HG02623 (cell line): ENCODE data around the gene SRSF1.
"Not testable (repeated sequence)": the region's sequence is repeated elsewhere in the genome, so short reads cannot be mapped to it uniquely, and the experiment has no call there.

Source experiments
- ATAC-seq: cut with Tn5 transposase; IDR thresholded peaks from one replicate; pipeline ENCODE4 v1.9.1; 2021; ENCODE audit warnings: moderate library complexity; ENCODE audit not compliant: unreplicated experiment

The SRSF1 gene

GRCh38 chr17:57966246-57966645, 40.8 kb downstream of the SRSF1 start:
- no peak for ATAC-seq

DNA sequence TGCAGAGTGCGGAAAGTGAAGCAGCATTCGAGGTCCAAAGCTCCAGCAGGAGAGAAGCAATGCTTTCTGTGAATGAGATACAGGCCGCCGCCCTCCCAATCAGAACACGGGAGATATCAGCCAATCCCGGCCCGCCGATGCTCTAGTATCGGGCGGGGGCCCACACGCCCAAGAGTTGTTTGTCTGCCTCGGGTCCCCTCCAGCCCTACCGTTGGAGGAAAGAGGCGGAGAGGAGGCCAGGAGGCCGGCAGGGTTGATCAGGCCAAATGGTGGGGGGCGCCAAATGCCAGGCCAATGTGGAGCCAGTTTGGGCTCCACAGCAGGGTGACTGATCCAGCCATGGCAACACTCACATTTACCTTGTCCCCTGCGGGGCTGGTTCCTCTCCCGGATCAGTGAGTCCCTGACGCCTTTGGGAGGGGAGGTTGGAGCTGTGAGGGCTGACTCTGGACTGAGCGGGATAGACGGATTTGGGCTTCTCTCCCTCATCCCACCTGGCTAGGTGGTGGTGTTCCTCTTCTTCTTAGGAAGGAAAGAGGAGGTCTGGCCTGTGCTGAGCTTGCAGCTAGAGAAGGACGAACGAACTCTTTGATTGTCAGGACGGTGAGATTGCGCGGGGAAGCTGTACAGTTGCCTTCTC, 41.4 kb downstream of the SRSF1 start:
- no peak for ATAC-seq

DNA sequence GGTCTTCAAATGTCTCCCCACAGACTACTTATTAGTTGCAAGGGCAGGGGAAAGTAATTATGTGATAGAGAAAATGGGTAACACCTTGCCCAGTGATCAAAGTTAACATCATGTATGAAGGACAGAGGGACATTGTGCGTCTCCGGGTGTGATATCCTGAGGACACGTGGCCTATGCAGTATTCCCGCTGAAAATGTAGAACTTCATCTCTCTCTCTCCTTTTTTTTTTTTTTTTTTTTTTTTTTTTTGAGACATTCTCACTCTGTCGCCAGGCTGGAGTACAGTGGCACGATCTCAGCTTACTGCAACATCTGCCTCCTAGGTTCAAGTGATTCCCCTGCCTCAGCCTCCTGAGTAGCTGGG, 43.9 kb downstream of the SRSF1 start:
- no peak for ATAC-seq

DNA sequence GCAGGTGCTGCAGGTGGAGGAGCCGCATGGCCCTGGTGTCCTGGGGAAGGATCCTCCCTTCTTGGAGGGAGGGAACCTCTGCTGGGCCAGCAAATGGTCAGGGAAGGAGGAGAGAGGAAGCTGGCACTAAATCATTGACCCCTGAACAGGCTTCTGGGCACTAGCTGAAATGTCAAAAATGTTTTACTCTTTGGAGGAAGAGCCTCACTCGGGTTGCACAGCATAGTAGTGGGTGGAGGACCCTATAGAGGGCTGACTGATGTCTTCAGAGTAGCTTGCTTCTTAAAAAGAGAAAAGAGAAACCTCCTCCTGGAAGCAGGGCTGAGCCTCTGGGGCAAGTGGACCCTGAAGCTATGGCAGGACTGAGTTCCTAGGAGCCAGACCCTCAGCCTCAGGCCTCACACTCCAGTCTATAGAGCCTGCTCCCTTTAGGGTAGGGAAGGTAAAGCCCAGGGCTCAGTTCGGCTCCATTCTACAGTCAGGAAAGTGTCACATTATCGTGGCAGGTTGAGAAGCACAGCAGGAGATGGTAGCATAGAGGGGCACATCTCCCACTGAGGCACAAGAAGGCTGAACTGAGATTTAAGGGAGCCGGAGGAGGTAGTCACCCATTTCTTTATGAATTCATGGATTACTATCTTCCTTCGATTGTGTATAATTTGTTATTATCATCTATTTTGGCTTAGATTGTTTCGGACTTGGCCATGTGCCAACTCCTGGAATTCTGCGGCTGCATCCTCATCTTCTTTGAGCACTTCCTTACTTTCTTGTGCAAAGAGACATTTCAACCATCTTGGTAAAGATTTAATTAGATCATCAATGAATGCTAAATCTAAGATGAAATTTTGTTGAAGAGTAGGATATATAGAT, 44.5 kb downstream of the SRSF1 start:
- no peak for ATAC-seq

- no peak for ATAC-seq
Measured at GRCh38 chr17:57959929-57960328, 47.1 kb downstream of the SRSF1 start.

DNA sequence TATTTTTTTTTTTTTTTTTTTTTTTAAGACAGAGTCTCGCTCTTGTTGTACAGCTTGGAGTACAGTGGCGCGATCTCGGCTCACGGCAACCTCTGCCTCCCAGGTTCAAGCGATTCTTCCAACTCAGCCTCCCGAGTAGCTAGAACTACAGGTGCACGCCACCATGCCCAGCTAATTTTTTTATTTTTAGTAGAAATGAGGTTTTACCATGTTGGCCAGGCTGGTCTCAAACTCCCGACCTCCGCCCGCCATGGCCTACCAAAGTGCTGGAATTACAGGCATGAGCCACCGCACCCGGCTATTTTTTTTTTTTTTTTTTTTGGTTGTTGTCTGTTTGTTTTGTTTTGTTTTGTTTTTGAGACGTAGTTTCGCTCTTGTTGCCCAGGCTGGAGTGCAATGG, 48.7 kb downstream of the SRSF1 start:
- not testable (repeated sequence) for ATAC-seq

- ATAC-seq = no peak
Measured at GRCh38 chr17:57957886-57958285, 49.2 kb downstream of the SRSF1 start.

DNA sequence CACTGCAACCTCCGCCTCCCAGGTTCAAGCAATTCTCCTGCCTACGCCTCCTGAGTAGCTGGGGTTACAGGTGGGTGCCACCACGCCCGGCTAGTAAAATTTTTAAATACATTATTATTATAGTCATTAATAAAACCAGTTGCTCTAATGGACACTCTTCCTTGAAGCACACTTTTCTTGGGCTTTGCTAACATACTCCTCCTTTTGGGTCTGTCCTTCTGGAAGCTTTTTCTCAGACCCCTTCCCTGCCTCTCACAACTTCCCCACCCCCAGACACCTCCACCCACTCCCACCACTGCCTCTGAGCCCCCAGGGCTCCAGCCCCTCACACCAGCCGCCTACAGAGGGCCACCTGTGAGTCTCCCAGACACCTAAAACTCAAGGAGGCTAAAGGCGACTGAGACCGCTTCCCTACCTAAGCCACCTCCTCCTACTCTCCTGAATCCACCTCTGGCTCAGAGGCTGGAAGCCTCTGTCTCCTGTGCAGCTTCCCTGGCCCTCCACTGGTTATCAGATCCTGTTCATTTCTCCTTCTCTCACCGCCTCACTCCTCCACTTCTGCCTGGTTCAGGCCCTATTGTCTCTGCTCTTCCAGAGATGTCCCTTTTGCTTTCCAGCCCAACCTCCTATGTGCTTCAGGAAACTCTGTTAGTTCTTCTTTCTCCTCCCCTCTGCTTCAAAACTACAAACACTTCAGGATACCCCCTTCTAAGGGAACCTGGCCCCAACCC, 49.8 kb downstream of the SRSF1 start:
- ATAC-seq = no peak

DNA sequence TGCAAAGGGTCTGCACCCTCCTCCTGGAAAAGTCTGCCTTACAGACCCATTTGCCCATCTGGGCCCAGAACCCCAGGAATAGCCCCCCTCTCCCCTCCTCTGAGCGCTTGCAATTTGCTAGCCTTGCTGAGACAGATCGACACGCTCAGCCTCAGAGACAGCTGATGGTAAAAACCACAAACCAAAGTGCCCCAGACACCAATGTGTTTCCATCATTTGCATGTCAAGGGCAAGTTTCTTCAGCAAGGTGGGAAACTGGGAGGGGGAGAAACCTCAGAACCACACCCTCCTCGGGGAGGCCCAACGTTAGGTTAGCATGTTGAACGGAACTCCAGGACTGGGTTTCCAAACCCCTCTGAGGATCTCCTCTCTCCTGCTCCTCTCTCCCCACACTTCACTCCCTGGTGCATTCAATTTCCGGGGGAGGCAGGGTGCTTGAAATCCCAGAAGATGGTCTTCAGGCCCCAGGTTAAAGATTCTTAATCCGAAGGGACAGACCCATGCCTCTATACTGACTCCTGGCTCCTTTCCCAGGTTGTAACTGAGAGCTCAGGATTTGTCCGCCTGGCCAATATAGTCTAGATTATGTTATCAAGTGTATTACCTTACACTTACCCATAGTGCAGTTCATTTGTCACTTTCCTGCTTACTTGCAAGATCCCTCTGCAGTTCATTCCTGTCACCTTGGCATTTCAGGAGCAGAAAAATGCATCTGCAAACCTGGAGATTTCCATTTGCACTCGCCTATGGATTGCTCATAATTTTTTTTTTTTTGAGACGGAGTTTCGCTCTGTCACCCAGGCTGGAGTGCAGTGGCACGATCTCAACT, 50.5 kb downstream of the SRSF1 start:
- peak; percentile 65 for ATAC-seq

- peak; percentile 47 for ATAC-seq
Measured at GRCh38 chr17:57955183-57955931, 51.7 kb downstream of the SRSF1 start, which contains the start of gene CUEDC1. Gene CUEDC1, minus strand, starts transcription at chr17:57955412. Its CDS starts 69,848 bp downstream, at chr17:57885564.

- no peak for ATAC-seq
Measured at GRCh38 chr17:57954397-57955182, 52.5 kb downstream of the SRSF1 start.

- ATAC-seq = no peak
Measured at GRCh38 chr17:57953705-57954396, 53.2 kb downstream of the SRSF1 start.
